GM12878 (cell line): ENCODE results near the gene ZNF782. TPM values are rescaled to one million over a fixed set of nuclear protein-coding genes. Genes with fewer than 3 reads are reported as not detected.

Experiments used
- ATAC-seq: fragments of 200-7000 bp; cut with Tn5 transposase; 3 replicates; pipeline ENCODE4 v1.9.1; 2020; ENCODE audit warnings: mild to moderate bottlenecking, moderate library complexity
- BruUV-seq: library from RNA; stranded (reverse); fragments of 400-500 nt; replicated peaks from 2 replicates; lab custom pipeline; 2021; lab: Mats Ljungman, UMichigan
- CTCF ChIA-PET: fragments of 300-600 bp; sonication (Branson Sonifier 250); formaldehyde crosslinking; extraction: SDS; loops from one replicate; lab custom pipeline; 2021; ENCODE audit warnings: inconsistent platforms; lab: Yijun Ruan, JAX
- POLR2A ChIA-PET: fragments of 350-600 bp; formaldehyde crosslinking; extraction: SDS; loops from one replicate; lab custom pipeline; 2021; ENCODE audit warnings: inconsistent platforms; lab: Charles Lee
- RAD21 ChIA-PET: fragments of 300-600 bp; sonication (Branson Sonifier 250); formaldehyde crosslinking; loops from one replicate; lab custom pipeline; 2023; ENCODE audit warnings: antibody characterized with exemption; ENCODE audit not compliant: unreplicated experiment; lab: Charles Lee
- SMC1A ChIA-PET: fragments of 300-600 bp; sonication (Branson Sonifier 250); formaldehyde crosslinking; loops from one replicate; lab custom pipeline; 2023; ENCODE audit not compliant: unreplicated experiment, uncharacterized antibody; lab: Charles Lee
- DNase-seq: peaks from one replicate; pipeline ENCODE4 v3.0.0-alpha.2; 2011; ENCODE audit warnings: low read depth, low spot score
- FAIRE-seq: peaks from 3 replicates; lab custom pipeline; 2011; peaks lifted over from hg19 to GRCh38; lab: Jason Lieb, UNC
- H2AFZ ChIP-seq: 2 replicates; pipeline ENCODE4 v1.6.0; 2011; ENCODE audit warnings: low read depth, low read length, control low read depth; ENCODE audit not compliant: control insufficient read depth
- H3K27ac ChIP-seq: 2 replicates; pipeline ENCODE4 v1.5.1; 2011; ENCODE audit warnings: control low read depth; ENCODE audit not compliant: control insufficient read depth, insufficient read depth
- H3K27me3 ChIP-seq, 2 experiments: replicated peaks in 1 of 2; 2 replicates each; pipeline versions ENCODE4 v1.6.0 to v1.6.1; 2011; ENCODE audit warnings: low read length in 1 of 2; ENCODE audit not compliant: control insufficient read depth in 2 of 2, insufficient read depth in 2 of 2
- H3K36me3 ChIP-seq, 2 experiments: 2 replicates each; pipeline ENCODE4 v1.5.1; 2011; ENCODE audit warnings: low read length in 1 of 2; ENCODE audit not compliant: control insufficient read depth in 2 of 2, insufficient read depth in 2 of 2
- H3K4me1 ChIP-seq: 2 replicates; pipeline ENCODE4 v1.6.1; 2011; ENCODE audit warnings: mild to moderate bottlenecking, low read length, moderate library complexity, mixed read lengths; ENCODE audit not compliant: control insufficient read depth, insufficient read depth
- H3K4me2 ChIP-seq: 2 replicates; pipeline ENCODE4 v1.6.0; 2011; ENCODE audit warnings: control low read depth; ENCODE audit not compliant: control insufficient read depth, insufficient read depth
- H3K4me3 ChIP-seq: fragments of 200-600 bp; sonication (generic); 2 replicates; pipeline ENCODE4 v1.5.1; 2016
- H3K79me2 ChIP-seq: 2 replicates; pipeline ENCODE4 v1.6.0; 2011; ENCODE audit warnings: low read length; ENCODE audit not compliant: control insufficient read depth, insufficient read depth
- H3K9ac ChIP-seq: 2 replicates; pipeline ENCODE4 v1.8.0; 2011; ENCODE audit warnings: low read length, control low read depth, mixed read lengths; ENCODE audit not compliant: control insufficient read depth, insufficient read depth
- H3K9me3 ChIP-seq: replicated peaks from 3 replicates; pipeline ENCODE4 v1.5.1; 2011; ENCODE audit warnings: mild to moderate bottlenecking, low read length; ENCODE audit not compliant: control insufficient read depth, insufficient read depth
- H4K20me1 ChIP-seq: 2 replicates; pipeline ENCODE4 v1.6.0; 2011; ENCODE audit not compliant: control insufficient read depth, insufficient read depth
- BACH1 ChIP-seq: fragments of 450-650 bp; IDR thresholded peaks from 2 replicates; pipeline ENCODE4 v1.6.1; 2017; ENCODE audit warnings: mild to moderate bottlenecking, borderline replicate concordance
- BMI1 ChIP-seq: fragments of 450-650 bp; IDR thresholded peaks from 2 replicates; pipeline ENCODE4 v1.6.1; 2016; ENCODE audit warnings: mild to moderate bottlenecking, moderate library complexity, borderline replicate concordance
- CBX3 ChIP-seq: fragments of 200-600 bp; sonication (generic); IDR thresholded peaks from 2 replicates; pipeline ENCODE4 v1.6.1; 2016; ENCODE audit warnings: low read depth, borderline replicate concordance
- EED ChIP-seq: sonication (generic); IDR thresholded peaks from 2 replicates; pipeline ENCODE4 v1.6.1; 2016; ENCODE audit warnings: antibody characterized with exemption, low read depth
- FOS ChIP-seq: IDR thresholded peaks from 3 replicates; pipeline ENCODE4 v1.6.1; 2011; ENCODE audit warnings: borderline replicate concordance; ENCODE audit not compliant: insufficient read length; ENCODE audit errors: extremely low read depth
- GATAD2B ChIP-seq: fragments of 450-650 bp; conservative IDR thresholded peaks from 2 replicates; pipeline ENCODE4 v1.6.1; 2017; ENCODE audit warnings: low read depth, mild to moderate bottlenecking, moderate library complexity
- HDAC2 ChIP-seq: fragments of 200-600 bp; sonication (generic); IDR thresholded peaks from 2 replicates; pipeline ENCODE4 v1.6.1; 2017
- HDGF ChIP-seq: fragments of 450-650 bp; IDR thresholded peaks from 2 replicates; pipeline ENCODE4 v1.6.1; 2016; ENCODE audit warnings: antibody characterized with exemption
- IKZF2 ChIP-seq, 2 experiments: fragments of 450-650 bp; IDR thresholded peaks; 2 replicates each; pipeline ENCODE4 v1.6.1; 2017; ENCODE audit warnings: mild to moderate bottlenecking in 2 of 2, moderate library complexity in 2 of 2
- NR2C1 ChIP-seq: fragments of 450-650 bp; IDR thresholded peaks from 2 replicates; pipeline ENCODE4 v1.6.1; 2017; ENCODE audit warnings: antibody characterized with exemption, mild to moderate bottlenecking, moderate library complexity
- NRF1 ChIP-seq: conservative IDR thresholded peaks from 2 replicates; pipeline ENCODE4 v1.6.1; 2011; ENCODE audit warnings: mild to moderate bottlenecking, low read depth, low read length, improper control_type of control experiment
- PBX3 ChIP-seq: IDR thresholded peaks from 2 replicates; pipeline ENCODE4 v1.6.1; 2011; ENCODE audit warnings: mild to moderate bottlenecking, low read depth, low read length, moderate library complexity; ENCODE audit not compliant: insufficient replicate concordance
- RELA ChIP-seq: fragments of 450-650 bp; IDR thresholded peaks from 2 replicates; pipeline ENCODE4 v1.8.0; 2014; ENCODE audit warnings: borderline replicate concordance; ENCODE audit not compliant: partially characterized antibody
- RUNX3 ChIP-seq: IDR thresholded peaks from 2 replicates; pipeline ENCODE4 v1.6.1; 2012; ENCODE audit warnings: low read length, inconsistent platforms
- SP1 ChIP-seq: IDR thresholded peaks from one replicate; pipeline ENCODE4 v1.6.1; 2011; ENCODE audit warnings: low read depth, low read length
- SREBF1 ChIP-seq: IDR thresholded peaks from 2 replicates; pipeline ENCODE4 v1.6.1; 2012; ENCODE audit warnings: mild to moderate bottlenecking, low read length
- TBL1XR1 ChIP-seq: IDR thresholded peaks from 2 replicates; pipeline ENCODE4 v1.6.1; 2012; ENCODE audit warnings: low read depth, low read length, improper control_type of control experiment
- TCF12 ChIP-seq: IDR thresholded peaks from 2 replicates; pipeline ENCODE4 v1.6.1; 2011; ENCODE audit warnings: low read depth, mild to moderate bottlenecking, low read length
- ZNF24 ChIP-seq: fragments of 450-650 bp; IDR thresholded peaks from 2 replicates; pipeline ENCODE4 v1.6.1; 2017; ENCODE audit warnings: antibody characterized with exemption, mild to moderate bottlenecking
- ZSCAN29 ChIP-seq: fragments of 450-650 bp; IDR thresholded peaks from 2 replicates; pipeline ENCODE4 v1.6.1; 2017; ENCODE audit warnings: mild to moderate bottlenecking, moderate library complexity
- WGBS: methylation state at CpG from one replicate; pipeline ENCODE4 v1.1.6; 2016; ENCODE audit warnings: low lambda C conversion rate; ENCODE audit not compliant: insufficient replicate concordance, insufficient coverage; ENCODE audit errors: missing lambda C conversion rate; 5-methylcytosine and 5-hydroxymethylcytosine counted together
- in situ Hi-C: fragments of 300-500 bp; cut with MboI; formaldehyde crosslinking; loops from 9 replicates; pipeline ENCODE4 v1.14.3; 2018; ENCODE audit warnings: mixed read lengths
- intact Hi-C: fragments of 100-400 bp; cut with micrococcal nuclease; formaldehyde crosslinking; loops from one replicate; pipeline ENCODE4 v1.14.2; 2022; ENCODE audit not compliant: unreplicated experiment
- polyA plus RNA-seq, 11 experiments: library from polyadenylated mRNA; depleted of rRNA in 4 of 11; unstranded in 6 of 11; stranded (reverse) in 5 of 11; fragments of >200 nt; fragmentation: Nextera tagmentation in 4 of 11; fragmentation: Illumina TruSeq in 1 of 11; extraction: Ambion mirVana in 4 of 11; extraction: Trizol in 1 of 11; gene quantifications; 1 replicate in 1 of 11; 2 replicates in 10 of 11; pipeline versions ENCODE4 v1.2.1 to v1.2.3, GENCODE V29; 2011 to 2016; ENCODE audit warnings: inconsistent platforms in 2 of 11, missing spikeins in 2 of 11, low read depth in 1 of 11
- total RNA-seq, 4 experiments: library from RNA; depleted of rRNA in 3 of 4; stranded (reverse); fragments of >200 nt in 3 of 4; fragmentation: Illumina TruSeq in 1 of 4; extraction: Trizol in 1 of 4; gene quantifications; 2 replicates each; pipeline versions ENCODE4 v1.2.1 to v1.2.3, GENCODE V29; 2013 to 2021

The ZNF782 gene
- total and polyA plus RNA-seq, 10 of the 15 experiments (the other 5 are each of a cell fraction or from before 2014, with no cell fraction given): 0.55 to 7.8 (median 4.5) TPM

- no peak for TF ChIP-seq FOS
- peak; percentile 17; the same call in 1 of the 2 replicates for TF ChIP-seq RUNX3
- TF ChIP-seq BACH1: 0 out of 2 replicates have a peak, but pooled peaks have one; percentile 2
- TF ChIP-seq SREBF1: no peak
- TF ChIP-seq EED: 0 out of 2 replicates have a peak, but pooled peaks have one; percentile 34
- TF ChIP-seq TCF12: no peak
- TF ChIP-seq NRF1: peak; percentile 50
- TF ChIP-seq RELA: peak; percentile 8
Observed at GRCh38 chr9:96875461-96876142, 21.3 kb upstream of the ZNF782 start (continued).

- Histone ChIP-seq H3K4me3 (peak overlapping the region; percentile 62; the same call in 1 of the 2 replicates), H3K4me2 (peak overlapping the region; percentile 93), H3K4me1 (peaks cover 35% of the 10 kb centered on the region), H2AFZ (peak overlapping the region; percentile 74), H4K20me1 (no peaks in the 10 kb centered on the region), H3K9ac (peak overlapping the region; percentile 52), H3K79me2 (no peaks in the 10 kb centered on the region), H3K27ac (peak overlapping the region; percentile 22), H3K36me3 (no peaks in the 10 kb centered on the region), H3K27me3 (no peaks in the 10 kb centered on the region; a peak in 1 of 4 replicates), H3K9me3 (no peaks in the 10 kb centered on the region)
- CTCF ChIA-PET: interaction anchor here (1.0 to 10.5 kb wide), 6 partner anchors 9 to 537 kb away, joined by 3 to 145 read pairs (median 4); partner anchors contain the start of gene ZNF782
- RAD21 ChIA-PET: interaction anchor here (1.2 to 6.7 kb wide), 6 partner anchors 11 to 531 kb away, joined by 3 to 91 read pairs (median 4); partner anchors contain the start of genes ZNF510 and ZNF782
- BruUV-seq: no TSS peak
- 1% methylated on average over 13 of the region's 13 CpGs for WGBS
- SMC1A ChIA-PET: interaction anchor here (0.7 to 7.9 kb wide), 6 partner anchors 11 to 494 kb away, joined by 3 to 112 read pairs (median 3); partner anchors contain the start of gene ZNF782
- DNase-seq (peak; percentile 40), ATAC-seq (peak; percentile 87), FAIRE-seq (peak; percentile 88)
- POLR2A ChIA-PET: interaction anchor here (0.6 to 2.5 kb wide), 5 partner anchors 13 to 463 kb away, joined by 3 to 11 read pairs (median 4); partner anchors contain the start of gene ZNF782
- in situ Hi-C loops: loop anchor here (25.0 kb wide), 1 partner anchor 737 kb away; no protein-coding TSS in a partner anchor
- intact Hi-C loops: loop anchor here (5.0 kb wide), 1 partner anchor 232 kb away; no protein-coding TSS in a partner anchor
- peak; percentile 49 for TF ChIP-seq SP1
- TF ChIP-seq HDGF: no peak
- no peak for TF ChIP-seq ZNF24
- TF ChIP-seq IKZF2 (IDR thresholded peaks at IDR 0.05): peak; percentile 86 to 90
- TF ChIP-seq BMI1: no peak; the same call in 1 of the 2 replicates
- no peak for TF ChIP-seq CBX3
- no peak for TF ChIP-seq HDAC2
- TF ChIP-seq TBL1XR1: no peak
- peak; percentile 41; the same call in 1 of the 2 replicates for TF ChIP-seq GATAD2B
- no peak for TF ChIP-seq NR2C1
- TF ChIP-seq ZSCAN29: no peak
- TF ChIP-seq PBX3: peak; percentile 15
Observed at GRCh38 chr9:96874947-96875460, 20.7 kb upstream of the ZNF782 start.
